HepG2 (cell line): ENCODE results near the gene LAPTM4A. TPM values are rescaled to one million over a fixed set of nuclear protein-coding genes. Genes with fewer than 3 reads are reported as not detected.

Source experiments
- CCAR2 ChIP-seq: fragments of 200-400 bp; formaldehyde crosslinking; optimal IDR thresholded peaks from 2 replicates; pipeline ENCODE3; 2018; ENCODE audit warnings: low read depth, mild to moderate bottlenecking, low read length, moderate library complexity
- E2F5 ChIP-seq: sonication (generic); formaldehyde crosslinking; conservative IDR thresholded peaks from 2 replicates; pipeline ENCODE4 v1.4.0; 2020; ENCODE audit warnings: missing genetic modification reagents
- GMEB1 ChIP-seq: sonication (generic); formaldehyde crosslinking; IDR thresholded peaks from 2 replicates; pipeline ENCODE4 v1.5.1; 2020; ENCODE audit warnings: missing genetic modification reagents, mild to moderate bottlenecking, borderline replicate concordance
- HMG20B ChIP-seq: conservative IDR thresholded peaks from 2 replicates; pipeline ENCODE4 v1.6.1; 2016; ENCODE audit warnings: missing genetic modification reagents, missing compliant biosample characterization
- MED1 ChIP-seq: sonication (generic); formaldehyde crosslinking; IDR thresholded peaks from 2 replicates; pipeline ENCODE4 v1.4.0; 2020; ENCODE audit warnings: missing genetic modification reagents
- MXD1 ChIP-seq: sonication (generic); formaldehyde crosslinking; IDR thresholded peaks from 2 replicates; pipeline ENCODE4 v1.4.0; 2020; ENCODE audit warnings: mild to moderate bottlenecking, missing genetic modification reagents
- NFKB2 ChIP-seq: sonication (generic); formaldehyde crosslinking; IDR thresholded peaks from 2 replicates; pipeline ENCODE4 v1.4.0; 2020; ENCODE audit warnings: missing genetic modification reagents, borderline replicate concordance
- NR0B2 ChIP-seq: sonication (generic); formaldehyde crosslinking; IDR thresholded peaks from 2 replicates; pipeline ENCODE4 v1.4.0; 2020; ENCODE audit warnings: mild to moderate bottlenecking, missing genetic modification reagents
- NR3C1 ChIP-seq: sonication (generic); formaldehyde crosslinking; IDR thresholded peaks from 2 replicates; pipeline ENCODE4 v1.4.0; 2020; ENCODE audit warnings: missing genetic modification reagents
- PATZ1 ChIP-seq: sonication (generic); formaldehyde crosslinking; IDR thresholded peaks from 2 replicates; pipeline ENCODE4 v1.4.0; 2020; ENCODE audit warnings: missing genetic modification reagents
- PHF8 ChIP-seq: sonication (generic); formaldehyde crosslinking; IDR thresholded peaks from 2 replicates; pipeline ENCODE4 v1.5.0; 2020; ENCODE audit warnings: missing genetic modification reagents
- REL ChIP-seq: sonication (generic); formaldehyde crosslinking; conservative IDR thresholded peaks from 2 replicates; pipeline ENCODE4 v1.8.0; 2022; ENCODE audit warnings: mild to moderate bottlenecking, missing genetic modification reagents, moderate library complexity
- RFX3 ChIP-seq: IDR thresholded peaks from 2 replicates; pipeline ENCODE4 v1.6.1; 2016; ENCODE audit warnings: missing biosample characterization, missing genetic modification reagents
- SALL2 ChIP-seq: sonication (generic); formaldehyde crosslinking; IDR thresholded peaks from 2 replicates; pipeline ENCODE4 v1.8.1; 2023; ENCODE audit warnings: mild to moderate bottlenecking, missing genetic modification reagents, inconsistent platforms
- SAP130 ChIP-seq: IDR thresholded peaks from 2 replicates; pipeline ENCODE4 v1.6.1; 2016; ENCODE audit warnings: low read depth
- SP5 ChIP-seq: IDR thresholded peaks from 2 replicates; pipeline ENCODE4 v1.6.1; 2016; ENCODE audit warnings: low read depth, borderline replicate concordance
- THAP8 ChIP-seq: sonication (generic); formaldehyde crosslinking; IDR thresholded peaks from 2 replicates; pipeline ENCODE4 v1.5.1; 2020; ENCODE audit warnings: missing genetic modification reagents, mild to moderate bottlenecking, borderline replicate concordance
- ZNF232 ChIP-seq: sonication (generic); formaldehyde crosslinking; IDR thresholded peaks from 2 replicates; pipeline ENCODE4 v1.4.0; 2020; ENCODE audit warnings: missing genetic modification reagents, borderline replicate concordance
- ZNF275 ChIP-seq: sonication (generic); formaldehyde crosslinking; IDR thresholded peaks from 2 replicates; pipeline ENCODE4 v1.8.0; 2022; ENCODE audit warnings: missing genetic modification reagents, mild to moderate bottlenecking, inconsistent platforms, borderline replicate concordance
- ZNF367 ChIP-seq: sonication (generic); formaldehyde crosslinking; IDR thresholded peaks from 2 replicates; pipeline ENCODE4 v1.4.0; 2020; ENCODE audit warnings: missing genetic modification reagents, borderline replicate concordance
- ZNF552 ChIP-seq: sonication (generic); formaldehyde crosslinking; IDR thresholded peaks from 2 replicates; pipeline ENCODE4 v1.9.0; 2022; ENCODE audit warnings: missing genetic modification reagents, mild to moderate bottlenecking, borderline replicate concordance
- ZSCAN20 ChIP-seq: sonication (generic); formaldehyde crosslinking; IDR thresholded peaks from 2 replicates; pipeline ENCODE4 v1.4.0; 2020; ENCODE audit warnings: missing genetic modification reagents, mild to moderate bottlenecking, borderline replicate concordance
- polyA plus RNA-seq, 8 experiments: library from polyadenylated mRNA; depleted of rRNA in 3 of 8; stranded (reverse) in 7 of 8; unstranded in 1 of 8; fragments of >200 nt; fragmentation: Illumina TruSeq in 4 of 8; extraction: Trizol in 4 of 8; gene quantifications; 2 replicates each; pipeline versions ENCODE4 v1.2.1 to v1.2.3, GENCODE V29; 2011 to 2016; ENCODE audit warnings: low read depth in 4 of 8, missing spikeins in 1 of 8, mixed read lengths in 1 of 8; ENCODE audit not compliant: insufficient read depth in 1 of 8
- total RNA-seq, 5 experiments: library from RNA; depleted of rRNA; stranded (reverse); fragments of >200 nt; fragmentation: Illumina TruSeq; extraction: Trizol; gene quantifications; 2 replicates each; pipeline ENCODE4 v1.2.3, GENCODE V29; 2016; ENCODE audit warnings: low read depth in 1 of 5

The LAPTM4A gene
- total and polyA plus RNA-seq, 2 of the 13 experiments (the other 11 are each of a cell fraction or from before 2014, with no cell fraction given): 116 to 558 TPM

- no peak for TF ChIP-seq NR3C1 (CRISPR knock-in tag)
- no peak for TF ChIP-seq PHF8 (CRISPR knock-in tag)
- no peak for TF ChIP-seq THAP8 (CRISPR knock-in tag)
- TF ChIP-seq E2F5 (CRISPR knock-in tag): no peak
- TF ChIP-seq PATZ1 (CRISPR knock-in tag): peak; percentile 66
- TF ChIP-seq ZNF275 (CRISPR knock-in tag): no peak
- no peak for TF ChIP-seq ZNF552 (CRISPR knock-in tag)
- no peak; the same call in 1 of the 2 replicates for TF ChIP-seq NR0B2 (CRISPR knock-in tag)
- no peak for TF ChIP-seq NFKB2 (CRISPR knock-in tag)
- no peak for TF ChIP-seq CCAR2
- TF ChIP-seq SAP130 (CRISPR knock-in tag): peak; percentile 79
- 0 out of 2 replicates have a peak, but pooled peaks have one; percentile 39 for TF ChIP-seq HMG20B (CRISPR knock-in tag)
- TF ChIP-seq GMEB1 (CRISPR knock-in tag): peak; percentile 35; the same call in 1 of the 2 replicates
- TF ChIP-seq SALL2 (CRISPR knock-in tag): no peak
- TF ChIP-seq ZNF232 (CRISPR knock-in tag): peak; percentile 55; the same call in 1 of the 2 replicates
- 0 out of 2 replicates have a peak, but pooled peaks have one; percentile 37 for TF ChIP-seq SP5 (CRISPR knock-in tag)
- peak; percentile 76 for TF ChIP-seq MED1 (CRISPR knock-in tag)
- no peak for TF ChIP-seq REL (CRISPR knock-in tag)
- 0 out of 2 replicates have a peak, but pooled peaks have one; percentile 27 for TF ChIP-seq RFX3 (CRISPR knock-in tag)
- no peak for TF ChIP-seq ZNF367
- 0 out of 2 replicates have a peak, but pooled peaks have one; percentile 38 for TF ChIP-seq MXD1 (CRISPR knock-in tag)
- no peak for TF ChIP-seq ZSCAN20 (CRISPR knock-in tag)
These were observed 14.6 kb upstream of the LAPTM4A start (continued) for GRCh38 chr2:20065885-20066602.
